NOMO-1 treated with DMSO at 0.1 percent for 48 hours (cell line): ENCODE results near the gene NHLRC4.

Source experiments
- DNase-seq: peaks from one replicate; lab custom pipeline; 2025; ENCODE audit not compliant: unreplicated experiment; lab: John Stamatoyannopoulos, UW

Gene NHLRC4

GRCh38 chr16:566475-567372 lies at the start of gene NHLRC4:
Gene NHLRC4 (plus strand): TSS chr16:567005. CDS start chr16:568048, 1,043 bp downstream.
- DNase-seq = peak; percentile 60

GRCh38 chr16:518858-519257 lies 47.9 kb upstream of the NHLRC4 start:
- DNase-seq = no peak

GRCh38 chr16:519425-519824 lies 47.4 kb upstream of the NHLRC4 start:
- DNase-seq = no peak

- no peak for DNase-seq
Measured at GRCh38 chr16:519841-520687, 46.7 kb upstream of the NHLRC4 start.

- DNase-seq = no peak
Measured at GRCh38 chr16:520847-521246, 46.0 kb upstream of the NHLRC4 start.

GRCh38 chr16:521381-522210 lies 45.2 kb upstream of the NHLRC4 start:
- no peak for DNase-seq

GRCh38 chr16:522320-523096 lies 44.3 kb upstream of the NHLRC4 start:
- DNase-seq = no peak

GRCh38 chr16:523097-523741 lies 43.6 kb upstream of the NHLRC4 start:
- DNase-seq = no peak

GRCh38 chr16:524274-525040 lies 42.3 kb upstream of the NHLRC4 start:
- no peak for DNase-seq

GRCh38 chr16:525123-525519 lies 41.7 kb upstream of the NHLRC4 start:
- DNase-seq = no peak

- DNase-seq = peak; percentile 30
Measured at GRCh38 chr16:525520-526180, 41.2 kb upstream of the NHLRC4 start.

GRCh38 chr16:526181-527014 lies 40.4 kb upstream of the NHLRC4 start:
- DNase-seq = peak; percentile 31

- peak; percentile 87 for DNase-seq
Measured at GRCh38 chr16:527015-527903, 39.5 kb upstream of the NHLRC4 start, which contains the start of gene CAPN15. Gene CAPN15 (plus strand): TSS chr16:527712. CDS start chr16:546839, 19,127 bp downstream.

GRCh38 chr16:528111-529011 lies 38.4 kb upstream of the NHLRC4 start:
- peak; percentile 38 for DNase-seq

- peak; percentile 7 for DNase-seq
Measured at GRCh38 chr16:529012-529575, 37.7 kb upstream of the NHLRC4 start.
